ENCODE data around the gene RYR3. TPM values are rescaled to one million over a fixed set of nuclear protein-coding genes. Genes with fewer than 3 reads are reported as not detected.

The RYR3 gene
- total RNA-seq, 2 experiments from 2014 or later: not detected

DNA sequence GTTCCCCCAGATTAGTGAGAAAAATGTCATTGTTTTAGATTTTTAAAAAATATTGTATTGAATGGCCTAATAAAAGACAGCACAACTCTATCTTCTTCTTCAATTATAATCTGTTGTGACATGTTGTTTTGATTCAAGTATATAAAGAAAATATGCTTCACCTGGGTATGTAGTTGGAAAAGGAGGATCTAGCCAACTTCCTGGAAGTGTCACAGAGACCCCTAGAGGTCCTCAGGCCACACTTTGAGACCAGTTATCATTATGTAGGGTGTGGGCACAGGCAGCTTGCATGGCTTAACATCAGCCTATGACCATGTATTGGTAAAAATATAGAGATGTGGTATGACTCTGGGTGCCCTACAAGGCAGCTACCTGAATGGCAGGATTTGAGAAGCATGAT lies 14.7 kb upstream of the RYR3 start:
- Mint-ChIP-seq H3K27me3 (no peaks in the 10 kb centered on the region), H3K36me3 (ENCODE audit: low read depth) (no peaks in the 10 kb centered on the region), H3K4me3 (no peak overlapping the region), H3K27ac (no peak overlapping the region), H3K4me1 (no peaks in the 10 kb centered on the region), H3K9me3 (ENCODE audit: low read depth) (no peaks in the 10 kb centered on the region)
- ChIA-PET POLR2A (no interaction called here), CTCF (interaction anchor here (4.8 kb wide), 1 partner anchor 405 kb away, joined by 43 read pairs; no protein-coding TSS in a partner anchor)
- intact Hi-C loops (cut with DNase I, micrococcal nuclease): no loop called here
- no peak for DNase-seq
- no peak for ATAC-seq

DNA sequence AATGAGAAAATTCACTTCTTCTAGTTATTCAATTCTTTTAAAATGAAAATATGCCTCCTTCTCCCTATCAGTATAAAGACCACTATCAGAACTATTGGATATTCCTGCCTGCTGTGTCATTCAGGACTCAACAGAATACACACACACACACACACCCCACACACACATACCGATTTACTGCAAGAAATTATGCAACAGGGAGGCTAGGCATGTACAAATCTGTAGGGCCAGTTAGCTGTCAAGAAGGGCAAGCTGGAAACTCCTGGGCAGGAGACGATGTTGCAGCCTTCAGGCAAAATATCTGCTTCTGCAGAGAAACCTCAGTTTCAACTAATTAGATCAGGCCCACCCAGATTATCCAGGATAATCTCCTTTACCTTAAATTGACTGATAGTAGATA lies 13.9 kb upstream of the RYR3 start:
- ChIA-PET CTCF (interaction anchor here (0.9 to 1.0 kb wide), 2 partner anchors 8 to 172 kb away, joined by 3 read pairs; no protein-coding TSS in a partner anchor), POLR2A (no interaction called here)
- DNase-seq (no peak), ATAC-seq (no peak)
- Mint-ChIP-seq H3K27ac (no peak overlapping the region), H3K9me3 (ENCODE audit: low read depth) (no peaks in the 10 kb centered on the region), H3K36me3 (ENCODE audit: low read depth) (no peaks in the 10 kb centered on the region), H3K4me1 (no peaks in the 10 kb centered on the region), H3K27me3 (peaks cover 3% of the 10 kb centered on the region), H3K4me3 (no peak overlapping the region)
- intact Hi-C loops (cut with DNase I, micrococcal nuclease): no loop called here

DNA sequence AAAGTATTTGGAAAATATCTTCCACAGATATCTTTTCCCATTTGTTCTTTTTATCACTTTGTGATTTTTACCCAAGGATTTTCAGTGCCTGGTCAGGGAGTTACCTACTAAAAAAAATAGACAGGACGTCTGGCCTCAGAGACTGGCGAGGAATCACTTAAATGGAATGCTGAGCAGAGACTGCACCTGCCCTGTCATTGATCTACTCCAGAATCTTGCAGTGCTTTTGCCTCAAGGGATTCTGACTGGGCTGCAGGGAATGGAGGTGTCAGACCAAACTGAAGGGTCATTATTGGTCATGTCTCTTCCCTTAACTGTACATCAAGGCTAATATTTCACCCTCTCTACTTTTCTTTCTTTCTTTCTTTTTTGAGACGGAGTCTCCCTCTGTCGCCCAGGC lies 12.1 kb upstream of the RYR3 start:
- no peaks in the 10 kb centered on the region for H3K4me1 Mint-ChIP-seq
- H3K27me3 Mint-ChIP-seq: peaks cover 11% of the 10 kb centered on the region
- DNase-seq (no peak), ATAC-seq (no peak)
- ChIA-PET CTCF (no interaction called here), POLR2A (no interaction called here)
- H3K27ac Mint-ChIP-seq: no peak overlapping the region
- intact Hi-C loops (cut with DNase I, micrococcal nuclease): no loop called here
- H3K36me3 Mint-ChIP-seq (ENCODE audit: low read depth): no peaks in the 10 kb centered on the region
- H3K4me3 Mint-ChIP-seq: no peak overlapping the region
- H3K9me3 Mint-ChIP-seq (ENCODE audit: low read depth): no peaks in the 10 kb centered on the region

DNA sequence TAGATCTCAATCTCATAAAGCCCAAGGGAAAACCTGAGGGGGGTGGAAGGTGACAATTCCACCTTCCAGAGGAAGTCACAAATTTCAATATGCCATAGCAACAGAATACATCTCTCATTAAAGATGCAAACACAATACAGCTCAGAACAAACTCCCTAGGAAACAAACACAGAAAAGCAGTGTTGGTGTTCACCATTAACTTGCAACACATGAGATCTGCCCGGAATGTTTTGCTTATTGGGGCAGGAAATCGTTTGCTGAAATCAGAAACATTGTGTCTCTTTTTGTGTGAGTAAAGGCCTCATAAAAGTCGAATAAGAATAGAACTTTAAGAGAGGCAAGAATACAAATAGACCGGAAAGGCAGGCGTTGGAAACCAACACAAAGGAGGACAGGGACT lies 5.8 kb upstream of the RYR3 start:
- CTCF ChIA-PET: no interaction called here
- no peak for ATAC-seq
- H3K4me1 Mint-ChIP-seq: no peaks in the 10 kb centered on the region
- peaks cover 30% of the 10 kb centered on the region for H3K27me3 Mint-ChIP-seq
- H3K27ac Mint-ChIP-seq: no peak overlapping the region
- no peaks in the 10 kb centered on the region for H3K36me3 Mint-ChIP-seq (ENCODE audit: low read depth)
- intact Hi-C loops (cut with DNase I, micrococcal nuclease): loop anchor here in 1 of 2 experiments (5.0 to 10.0 kb wide), 2 partner anchors 60 to 397 kb away; no protein-coding TSS in a partner anchor
- no peaks in the 10 kb centered on the region for H3K9me3 Mint-ChIP-seq (ENCODE audit: low read depth)
- no peak for DNase-seq
- no peak overlapping the region for H3K4me3 Mint-ChIP-seq
- POLR2A ChIA-PET: no interaction called here

DNA sequence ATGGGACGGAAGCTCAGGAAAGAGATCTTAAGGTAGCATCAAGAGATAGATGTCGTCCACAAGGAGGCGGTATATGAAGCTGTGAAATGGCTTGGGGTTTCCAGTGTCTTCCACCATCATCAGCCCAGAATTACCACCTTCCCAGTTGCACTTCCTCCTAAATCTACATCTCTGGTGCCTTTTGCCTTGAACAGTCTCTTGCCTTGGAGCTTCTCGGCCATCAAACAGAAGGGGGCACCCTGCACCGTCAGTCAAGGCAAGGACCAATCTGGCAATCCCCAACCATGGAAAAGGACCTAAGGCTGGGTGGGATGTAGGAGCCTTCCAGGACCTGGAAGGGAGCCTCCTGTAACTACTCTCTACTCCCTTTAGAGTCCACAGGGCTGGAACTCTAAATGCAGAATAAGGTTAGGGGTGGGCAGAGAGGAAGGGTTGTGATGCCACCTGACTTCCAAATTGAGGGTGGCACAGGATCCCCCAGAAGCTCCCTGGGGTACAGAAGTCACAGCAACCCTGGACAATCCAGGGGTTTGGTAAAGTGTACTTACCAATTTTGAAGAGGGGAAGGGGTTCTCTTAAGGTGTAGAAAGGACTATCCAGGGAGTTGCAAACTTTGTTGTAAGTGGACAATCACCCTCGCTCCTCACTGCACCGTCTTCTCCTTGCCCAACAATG lies 1.0 kb upstream of the RYR3 start:
- H3K27ac Mint-ChIP-seq: no peak overlapping the region
- no peak overlapping the region for H3K4me3 Mint-ChIP-seq
- intact Hi-C loops (cut with DNase I, micrococcal nuclease): loop anchor here in 1 of 2 experiments (5.0 to 10.0 kb wide), 2 partner anchors 55 to 393 kb away; no protein-coding TSS in a partner anchor
- ATAC-seq (no peak), DNase-seq (peak; percentile 15)
- POLR2A ChIA-PET: no interaction called here
- H3K27me3 Mint-ChIP-seq: peaks cover 40% of the 10 kb centered on the region
- CTCF ChIA-PET: interaction anchor here (0.7 kb wide), 1 partner anchor 231 kb away, joined by 3 read pairs; no protein-coding TSS in a partner anchor
- H3K36me3 Mint-ChIP-seq (ENCODE audit: low read depth): no peaks in the 10 kb centered on the region
- no peaks in the 10 kb centered on the region for H3K4me1 Mint-ChIP-seq
- no peaks in the 10 kb centered on the region for H3K9me3 Mint-ChIP-seq (ENCODE audit: low read depth)

DNA sequence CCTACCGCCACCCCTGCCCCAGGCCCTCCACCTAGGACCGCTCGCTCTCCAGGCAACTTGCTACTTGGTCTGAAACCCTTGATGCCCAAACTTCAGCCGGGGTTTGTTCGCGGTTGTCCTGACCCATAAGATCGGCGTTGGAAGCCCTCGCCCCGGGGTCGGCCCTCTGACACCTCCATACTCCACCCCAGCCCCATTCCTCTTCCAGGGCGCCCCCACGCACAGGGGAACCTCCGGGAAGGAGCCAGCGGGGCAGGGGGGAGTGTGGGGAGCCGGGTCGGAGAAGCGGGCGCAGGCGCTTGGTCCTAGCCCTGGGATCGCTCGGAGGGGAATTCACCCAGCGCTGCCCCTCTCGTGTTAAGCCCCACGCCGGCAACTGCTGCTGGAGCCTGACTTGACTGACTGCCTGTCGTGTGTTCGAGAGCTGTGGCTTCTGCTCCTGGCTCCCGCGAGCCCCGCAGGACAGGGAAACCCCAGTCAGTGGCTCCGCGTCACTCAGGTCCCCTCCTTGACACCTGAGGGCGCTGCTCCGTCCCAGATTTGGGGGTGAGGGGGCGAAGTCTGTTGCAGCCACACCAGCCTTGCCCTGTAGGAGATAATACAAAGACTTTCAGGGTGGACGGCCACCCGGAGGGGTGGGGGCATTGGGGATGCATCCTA lies 675 bp downstream of the RYR3 start:
- DNase-seq (peak; percentile 16), ATAC-seq (no peak)
- Mint-ChIP-seq H3K9me3 (ENCODE audit: low read depth) (no peaks in the 10 kb centered on the region), H3K27me3 (peaks cover 38% of the 10 kb centered on the region), H3K4me1 (no peaks in the 10 kb centered on the region), H3K4me3 (no peak overlapping the region), H3K27ac (no peak overlapping the region), H3K36me3 (ENCODE audit: low read depth) (no peaks in the 10 kb centered on the region)
- intact Hi-C loops (cut with DNase I, micrococcal nuclease): no loop called here
- CTCF ChIA-PET: no interaction called here
- POLR2A ChIA-PET: no interaction called here

DNA sequence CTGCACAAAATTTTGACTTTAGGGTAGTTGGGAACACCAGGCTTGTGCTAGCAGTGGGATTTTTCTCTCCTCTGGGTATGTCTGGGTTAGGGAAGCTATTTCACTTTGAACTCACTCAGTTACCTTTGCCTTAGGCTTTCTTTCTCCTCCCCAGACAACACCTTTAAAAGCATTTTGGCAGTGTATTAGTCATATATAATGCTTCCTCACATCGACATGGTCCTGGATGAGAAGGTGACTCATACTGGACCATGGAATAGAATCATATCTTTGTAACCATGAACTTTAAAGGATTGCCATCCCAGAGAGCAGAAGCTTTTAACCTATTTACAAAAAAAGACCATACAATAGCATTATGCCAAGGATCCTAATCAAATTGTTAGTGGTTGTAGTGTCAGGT lies 2.7 kb downstream of the RYR3 start:
- DNase-seq: no peak
- Mint-ChIP-seq H3K4me1 (no peaks in the 10 kb centered on the region), H3K4me3 (no peak overlapping the region), H3K9me3 (ENCODE audit: low read depth) (no peaks in the 10 kb centered on the region), H3K27ac (no peak overlapping the region), H3K36me3 (ENCODE audit: low read depth) (no peaks in the 10 kb centered on the region), H3K27me3 (peaks cover 40% of the 10 kb centered on the region)
- ChIA-PET POLR2A (no interaction called here), CTCF (interaction anchor here (1.0 kb wide), 2 partner anchors 21 to 213 kb away, joined by 3 read pairs; no protein-coding TSS in a partner anchor)
- intact Hi-C loops (cut with DNase I, micrococcal nuclease): no loop called here
- no peak for ATAC-seq

DNA sequence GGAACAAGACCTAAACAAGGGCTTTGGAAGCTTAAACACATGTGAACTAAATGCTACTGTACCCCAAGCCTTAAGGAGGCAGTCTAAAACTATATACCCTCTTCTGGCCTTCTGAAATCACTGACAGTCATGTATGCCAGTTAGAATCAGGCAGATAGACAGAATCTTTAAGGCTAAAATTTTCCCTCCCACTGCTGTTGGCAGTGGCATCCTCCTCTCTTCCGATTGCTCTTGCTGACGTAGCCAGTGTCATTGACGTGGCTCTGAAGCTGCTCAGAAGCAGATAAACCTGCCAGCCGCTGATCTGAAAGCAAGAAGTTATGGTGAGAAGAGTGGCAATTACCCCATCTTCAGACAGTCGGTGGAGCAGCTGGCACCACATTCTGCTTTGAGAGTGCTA lies 3.3 kb downstream of the RYR3 start:
- Mint-ChIP-seq H3K27ac (no peak overlapping the region), H3K27me3 (peaks cover 39% of the 10 kb centered on the region), H3K36me3 (ENCODE audit: low read depth) (no peaks in the 10 kb centered on the region), H3K4me1 (no peaks in the 10 kb centered on the region), H3K9me3 (ENCODE audit: low read depth) (no peaks in the 10 kb centered on the region), H3K4me3 (no peak overlapping the region)
- intact Hi-C loops (cut with DNase I, micrococcal nuclease): no loop called here
- DNase-seq: no peak
- ChIA-PET CTCF (no interaction called here), POLR2A (no interaction called here)
- ATAC-seq: no peak

DNA sequence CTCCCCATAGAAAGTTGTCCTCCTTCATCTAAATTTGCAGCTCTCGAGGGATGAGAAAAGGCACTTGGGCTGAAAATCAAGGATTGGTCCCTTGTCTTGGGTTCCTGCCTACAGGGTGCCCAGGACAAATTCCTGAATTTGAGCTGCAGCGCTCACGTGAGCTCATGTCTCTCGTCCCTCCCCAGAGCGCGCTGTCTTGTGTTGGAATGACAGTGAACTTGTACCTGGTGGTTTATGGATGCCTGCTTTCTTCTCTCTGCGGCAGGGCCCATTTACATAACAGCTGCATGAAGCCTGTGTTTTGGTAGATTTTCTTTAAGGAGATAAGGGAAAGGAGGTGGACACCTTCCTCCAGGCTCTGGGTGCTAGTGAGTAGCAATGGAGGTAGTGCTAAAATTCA lies 4.3 kb downstream of the RYR3 start:
- H3K27ac Mint-ChIP-seq: no peak overlapping the region
- POLR2A ChIA-PET: no interaction called here
- no peaks in the 10 kb centered on the region for H3K36me3 Mint-ChIP-seq (ENCODE audit: low read depth)
- DNase-seq (no peak), ATAC-seq (no peak)
- H3K4me3 Mint-ChIP-seq: no peak overlapping the region
- no peaks in the 10 kb centered on the region for H3K9me3 Mint-ChIP-seq (ENCODE audit: low read depth)
- H3K4me1 Mint-ChIP-seq: no peaks in the 10 kb centered on the region
- intact Hi-C loops (cut with DNase I, micrococcal nuclease): no loop called here
- CTCF ChIA-PET: interaction anchor here (0.8 to 1.1 kb wide), 3 partner anchors 12 to 422 kb away, joined by 3 read pairs; no protein-coding TSS in a partner anchor
- H3K27me3 Mint-ChIP-seq: peaks cover 31% of the 10 kb centered on the region

DNA sequence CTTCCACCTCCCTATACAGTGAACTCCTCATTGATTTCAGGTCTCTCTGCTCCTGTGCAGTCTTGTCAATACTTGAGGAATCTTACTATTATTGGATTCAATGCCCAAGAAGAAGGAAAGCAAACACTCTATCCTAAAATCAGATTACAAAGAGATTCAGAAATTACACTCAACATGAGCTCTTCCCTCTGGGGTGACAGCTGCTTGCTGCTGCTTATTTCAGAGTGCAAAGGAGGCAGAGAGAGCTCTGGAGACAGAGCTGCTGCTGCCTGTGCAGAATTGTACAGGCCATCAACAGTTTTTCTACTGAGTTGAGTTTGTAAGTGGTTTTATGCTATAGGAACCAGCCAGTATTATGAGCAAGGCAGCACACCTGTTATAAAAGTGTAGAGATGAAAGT lies 7.1 kb downstream of the RYR3 start:
- intact Hi-C loops (cut with DNase I, micrococcal nuclease): no loop called here
- CTCF ChIA-PET: interaction anchor here (1.0 to 1.2 kb wide), 2 partner anchors 77 to 383 kb away, joined by 3 read pairs; no protein-coding TSS in a partner anchor
- DNase-seq: no peak

DNA sequence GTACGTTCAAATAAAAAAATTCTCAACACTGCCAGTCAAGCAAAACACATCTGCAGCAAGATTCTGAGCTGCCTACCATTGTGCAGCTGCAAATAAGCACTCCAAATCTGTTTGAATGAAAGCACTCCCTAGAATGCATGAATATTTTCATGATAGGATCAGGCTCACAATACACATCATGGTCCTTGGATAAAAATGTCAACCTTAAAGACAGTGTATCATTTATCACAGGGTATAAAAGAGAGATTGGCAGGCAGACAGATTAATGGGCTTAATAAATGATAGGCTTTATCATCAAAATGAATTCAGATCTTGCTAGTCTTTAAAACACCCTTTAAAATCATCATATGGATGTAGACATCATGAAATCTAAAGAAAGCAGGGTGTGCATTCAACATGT lies 9.2 kb downstream of the RYR3 start:
- Mint-ChIP-seq H3K9me3 (ENCODE audit: low read depth) (no peaks in the 10 kb centered on the region), H3K36me3 (ENCODE audit: low read depth) (no peaks in the 10 kb centered on the region), H3K27me3 (peaks cover 8% of the 10 kb centered on the region), H3K4me1 (peaks cover 4% of the 10 kb centered on the region), H3K4me3 (no peak overlapping the region), H3K27ac (no peak overlapping the region)
- CTCF ChIA-PET: no interaction called here
- no peak for ATAC-seq
- no peak for DNase-seq
- intact Hi-C loops (cut with DNase I, micrococcal nuclease): no loop called here
- POLR2A ChIA-PET: no interaction called here

More for the DNA sequence above, 7.1 kb downstream of the RYR3 start:
- Mint-ChIP-seq H3K9me3 (ENCODE audit: low read depth) (no peaks in the 10 kb centered on the region), H3K27me3 (peaks cover 11% of the 10 kb centered on the region), H3K4me3 (no peak overlapping the region), H3K4me1 (no peaks in the 10 kb centered on the region), H3K36me3 (ENCODE audit: low read depth) (no peaks in the 10 kb centered on the region), H3K27ac (no peak overlapping the region)
- ATAC-seq: no peak
- POLR2A ChIA-PET: no interaction called here

DNA sequence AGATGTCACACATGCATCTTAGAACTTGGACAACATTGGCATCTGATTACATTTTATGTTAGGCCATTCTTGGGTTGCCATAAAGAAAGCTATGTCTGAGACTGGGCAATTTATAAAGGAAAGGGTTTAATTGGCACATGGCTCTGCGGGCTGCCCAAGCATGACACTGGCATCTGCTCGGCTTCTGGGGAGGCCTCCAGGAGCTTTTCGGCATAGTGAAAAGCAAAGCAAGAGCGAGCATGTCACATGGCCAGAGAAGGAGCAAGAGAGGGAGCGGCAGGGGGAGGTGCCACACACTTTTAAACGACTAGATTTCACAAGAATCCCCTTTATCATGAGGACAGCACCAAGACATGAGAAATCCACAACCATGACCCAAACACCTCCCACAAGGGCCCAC lies 11.3 kb downstream of the RYR3 start:
- no peak overlapping the region for H3K4me3 Mint-ChIP-seq
- intact Hi-C loops (cut with DNase I, micrococcal nuclease): no loop called here
- no peaks in the 10 kb centered on the region for H3K36me3 Mint-ChIP-seq (ENCODE audit: low read depth)
- H3K9me3 Mint-ChIP-seq (ENCODE audit: low read depth): no peaks in the 10 kb centered on the region
- POLR2A ChIA-PET: no interaction called here
- H3K27ac Mint-ChIP-seq: no peak overlapping the region
- peaks cover 13% of the 10 kb centered on the region for H3K27me3 Mint-ChIP-seq
- no peak for DNase-seq
- peaks cover 4% of the 10 kb centered on the region for H3K4me1 Mint-ChIP-seq
- no peak for ATAC-seq
- CTCF ChIA-PET: interaction anchor here (1.0 kb wide), 1 partner anchor 9 kb away, joined by 3 read pairs; no protein-coding TSS in a partner anchor

Measured in activated CD4-positive, alpha-beta T cell treated with anti-CD3 and anti-CD28 coated beads for 36 hours (primary cell).